ENCODE results near the gene L1CAM. TPM values are rescaled to one million over a fixed set of nuclear protein-coding genes. Genes with fewer than 3 reads are reported as not detected.

The L1CAM gene
- total RNA-seq, 1 experiment from 2014 or later = 7.9 TPM

DNA sequence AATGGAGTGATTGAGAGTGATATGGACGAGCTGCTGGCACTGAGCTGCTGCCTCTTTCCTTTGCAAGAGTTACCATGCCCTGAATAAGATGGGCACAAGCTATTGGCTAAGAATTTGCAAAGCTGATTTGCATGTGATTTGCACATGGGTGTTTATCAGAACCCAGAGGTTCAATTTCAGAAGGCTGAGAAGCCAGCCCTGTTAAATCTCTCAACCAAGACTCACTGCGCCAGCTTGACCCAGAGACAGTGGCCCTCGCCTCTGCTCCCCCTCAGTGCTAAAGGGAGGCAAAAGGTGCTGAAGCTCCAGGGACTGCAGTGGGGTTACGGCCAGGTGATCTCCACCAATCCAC lies 39.4 kb upstream of the L1CAM start:
- DNase-seq (ENCODE audit: low spot score) = no peak

DNA sequence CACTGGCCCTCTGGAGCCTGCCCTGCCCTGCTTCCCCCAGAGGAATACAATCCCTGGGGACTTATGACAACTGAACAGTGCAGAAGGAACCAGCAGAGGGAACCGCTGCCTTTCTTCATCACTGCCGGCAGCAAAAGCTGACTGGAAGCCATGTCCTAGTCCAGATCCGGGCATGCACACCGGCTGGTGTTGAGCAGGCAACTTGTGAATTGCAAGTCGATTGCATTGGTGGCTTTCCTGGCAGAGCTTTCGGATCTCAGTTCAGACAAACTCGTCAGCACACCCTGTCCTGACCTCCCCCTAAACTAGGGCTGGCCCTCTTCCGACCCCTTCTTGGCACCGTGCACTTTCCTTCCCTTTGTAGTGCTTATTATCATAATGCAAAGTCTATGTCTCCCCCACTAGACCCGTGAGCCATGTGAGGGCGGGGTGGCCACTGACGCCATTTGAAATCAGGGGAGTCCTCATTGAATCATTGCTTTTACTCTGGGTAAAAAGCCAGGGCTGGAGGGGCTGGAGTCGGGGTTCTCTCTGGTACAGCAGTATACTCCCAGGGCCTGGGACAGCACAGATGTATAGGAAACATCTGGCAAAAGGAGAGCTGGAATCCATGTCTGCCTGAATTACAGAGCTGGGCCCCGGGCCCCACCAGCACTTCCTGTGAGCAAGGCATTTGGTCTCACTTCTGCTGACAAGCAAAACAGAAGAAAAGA lies 38.3 kb upstream of the L1CAM start:
- peak; percentile 28 for DNase-seq (ENCODE audit: low spot score)

DNA sequence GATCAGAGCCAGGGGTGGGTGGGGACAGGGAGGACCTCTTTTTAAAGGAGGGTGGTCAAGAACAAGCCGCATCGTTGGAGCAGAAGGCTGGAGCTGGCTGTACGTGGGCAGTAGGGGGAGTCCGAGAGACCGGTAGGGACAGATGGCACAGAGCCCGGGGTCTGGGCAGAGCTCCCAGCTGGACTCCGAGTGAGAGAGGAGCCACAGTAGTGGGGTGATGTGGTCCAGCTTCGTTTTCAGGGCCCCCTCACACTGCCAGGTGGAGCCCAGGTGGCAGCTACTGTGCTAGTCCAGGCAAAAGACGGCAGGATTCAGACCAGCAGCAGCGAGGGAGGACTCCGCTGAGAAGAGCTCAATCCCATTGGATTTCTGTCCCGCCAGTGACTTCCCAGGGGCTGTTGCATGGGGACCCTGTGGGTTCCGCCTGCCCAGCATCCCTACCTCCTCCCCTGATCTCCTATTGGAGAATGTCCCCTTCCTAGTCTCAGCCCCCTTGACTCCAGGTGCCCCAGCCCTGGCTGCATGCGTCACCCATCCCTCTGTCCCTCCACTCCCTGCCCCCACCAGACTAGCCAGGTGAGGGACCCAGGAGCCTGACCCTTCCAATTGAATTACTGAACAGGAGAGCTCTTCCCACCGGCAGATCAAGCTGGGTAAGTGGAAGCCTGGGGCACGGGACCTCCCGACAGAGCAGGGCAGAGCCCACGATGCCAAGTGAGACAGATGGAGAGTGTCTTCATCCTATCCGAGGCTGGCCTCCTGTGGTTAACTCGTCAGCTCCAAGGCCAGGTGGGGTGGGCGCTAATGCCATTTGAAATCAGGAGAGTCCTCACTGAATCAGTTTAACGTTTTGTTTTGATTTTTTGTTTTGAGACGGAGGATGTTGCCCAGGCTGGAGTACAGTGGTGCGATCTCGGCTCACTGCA lies 37.2 kb upstream of the L1CAM start:
- DNase-seq (ENCODE audit: low spot score) = peak; percentile 53

DNA sequence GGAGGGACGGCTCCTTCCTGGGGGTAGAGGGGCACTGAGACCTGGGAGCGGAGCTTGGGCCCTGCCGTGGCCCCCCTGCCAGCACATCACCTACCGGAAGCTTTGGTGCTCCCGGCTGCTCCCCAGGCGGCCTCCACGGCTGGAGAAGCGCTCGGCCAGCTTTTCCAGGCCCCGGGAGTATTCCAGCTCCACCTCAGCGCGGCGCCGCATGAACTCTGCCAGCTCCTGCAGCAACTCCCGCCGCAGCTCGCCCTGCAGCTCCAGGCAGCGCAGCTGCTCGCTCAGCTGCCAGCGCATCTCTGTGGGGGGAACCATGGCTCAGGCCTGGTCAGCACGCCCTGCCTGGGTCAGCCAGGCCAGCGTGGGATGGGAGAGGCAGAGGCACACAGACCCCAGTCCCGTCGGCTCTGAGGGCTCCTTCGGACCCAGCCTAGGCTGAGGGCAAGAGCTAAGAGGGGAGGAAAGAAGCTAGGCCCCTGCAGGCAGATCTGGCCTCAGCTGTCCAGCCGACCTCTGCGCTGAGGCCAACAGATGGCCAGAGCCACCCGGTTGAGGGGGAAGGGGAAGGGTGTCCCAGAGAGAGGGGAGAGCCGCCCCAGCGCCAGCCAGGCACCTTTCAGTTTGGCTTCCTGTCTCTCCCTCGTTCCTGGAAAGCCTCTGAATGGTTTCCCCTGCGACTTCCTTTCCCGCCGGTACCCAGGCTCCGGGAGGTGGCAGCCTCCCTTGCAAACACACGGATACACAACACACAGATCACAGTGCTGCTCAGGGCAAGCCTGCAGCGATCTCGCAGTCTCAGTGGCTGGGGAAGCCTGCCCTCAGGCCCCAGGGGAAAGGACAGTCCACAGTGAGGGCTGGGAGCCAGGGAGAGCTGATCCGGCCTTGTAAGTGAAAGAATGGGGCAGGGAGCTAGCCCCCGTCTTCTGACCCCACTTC lies 35.8 kb upstream of the L1CAM start:
- no peak for DNase-seq (ENCODE audit: low spot score)

DNA sequence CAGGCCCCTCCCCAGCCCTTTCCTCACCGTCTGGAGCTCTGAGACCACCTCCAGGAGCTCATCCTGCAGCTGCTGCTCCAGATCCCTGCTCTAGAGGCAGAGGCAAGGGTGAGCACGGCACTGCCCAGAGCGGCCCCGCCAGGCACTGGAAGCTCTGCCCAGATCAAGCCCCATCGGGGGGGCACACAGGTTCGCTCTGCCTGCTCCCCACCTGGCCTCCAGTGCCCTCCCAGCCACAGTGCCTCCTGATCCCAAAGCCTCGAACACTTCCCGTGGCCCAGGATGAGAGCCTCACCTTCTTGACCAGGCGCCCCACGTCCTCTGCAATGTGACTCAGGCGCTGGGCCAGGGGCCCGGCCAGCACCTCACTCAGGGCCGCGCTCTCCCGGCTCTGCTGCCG lies 35.1 kb upstream of the L1CAM start:
- no peak for DNase-seq (ENCODE audit: low spot score)

DNA sequence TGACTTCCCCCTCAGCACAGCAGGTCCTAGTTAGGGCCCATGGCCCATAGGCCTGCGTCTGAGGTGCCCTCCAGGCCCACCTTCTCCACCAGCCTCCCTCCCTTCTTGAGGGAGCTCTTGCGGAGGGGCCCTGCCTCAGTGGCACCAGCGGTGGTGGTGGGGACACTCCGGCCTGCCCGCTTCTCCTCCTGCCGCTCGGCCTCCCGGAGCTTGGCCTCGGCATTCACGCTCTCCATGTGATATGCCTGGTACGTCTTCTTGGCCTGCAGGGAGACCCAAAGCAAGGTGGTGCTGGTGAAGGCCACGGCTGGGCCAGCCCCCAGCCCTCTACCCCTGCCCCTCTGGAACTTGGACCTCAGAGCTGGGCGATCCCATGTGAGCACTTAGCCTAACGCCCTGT lies 34.6 kb upstream of the L1CAM start:
- no peak for DNase-seq (ENCODE audit: low spot score)

DNA sequence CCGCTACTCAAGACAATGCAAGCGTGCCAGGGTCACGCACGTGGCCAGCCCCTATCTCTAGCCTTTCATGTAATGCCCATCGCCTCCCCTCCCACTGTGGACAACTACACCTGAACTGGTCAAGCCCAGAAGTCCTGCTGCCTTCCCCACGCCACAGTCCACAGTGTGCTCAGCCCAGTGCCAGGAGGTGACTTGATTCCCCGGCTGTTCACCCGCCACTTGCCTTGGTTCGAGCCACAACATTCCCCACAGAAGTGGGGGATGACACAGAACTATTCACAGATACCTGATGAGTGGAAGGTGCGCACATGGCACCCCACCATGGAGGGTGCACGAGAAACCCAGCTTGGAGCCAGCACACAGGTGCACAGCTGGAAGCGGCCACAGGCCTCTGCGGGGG lies 33.3 kb upstream of the L1CAM start:
- DNase-seq (ENCODE audit: low spot score) = no peak

DNA sequence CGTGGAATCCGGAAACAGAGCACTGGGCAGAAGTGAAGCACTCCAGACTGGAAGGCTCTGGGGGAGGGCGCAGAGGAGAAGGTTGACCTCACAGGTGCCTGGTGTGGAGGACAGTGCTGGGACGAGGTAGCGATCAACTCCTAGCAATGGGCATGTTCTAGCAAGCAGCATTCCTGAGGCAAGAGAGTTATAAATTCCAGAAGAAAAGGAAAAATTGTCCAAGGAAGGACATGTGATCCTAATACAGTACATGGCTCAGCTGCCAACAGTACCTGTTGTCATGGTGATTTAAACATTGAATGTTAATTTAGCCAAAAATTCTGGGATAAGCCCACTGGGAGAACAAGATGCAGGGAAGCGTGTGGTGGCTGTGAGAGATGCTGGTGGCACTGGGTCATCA lies 31.9 kb upstream of the L1CAM start:
- no peak for DNase-seq (ENCODE audit: low spot score)

DNA sequence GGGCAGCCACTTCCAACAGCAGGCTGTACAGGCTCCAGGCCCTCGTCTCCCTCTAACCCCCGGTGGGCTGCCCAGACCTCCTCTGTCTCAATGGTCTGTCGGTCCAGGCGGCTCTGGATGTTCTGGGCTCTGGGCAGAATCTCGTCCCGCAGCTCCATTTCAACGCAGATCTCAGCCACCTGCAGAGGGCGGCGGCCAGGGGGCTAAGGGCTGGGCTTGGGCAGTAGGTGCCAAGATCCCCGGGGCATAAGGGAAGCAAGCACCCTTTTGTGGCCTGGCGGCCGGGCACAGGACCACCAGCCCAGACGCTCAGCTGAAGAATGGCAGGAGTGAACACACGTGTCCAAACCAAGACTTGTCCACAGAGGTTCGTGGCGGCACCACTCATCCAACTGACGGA lies 27.7 kb upstream of the L1CAM start:
- no peak for DNase-seq (ENCODE audit: low spot score)

DNA sequence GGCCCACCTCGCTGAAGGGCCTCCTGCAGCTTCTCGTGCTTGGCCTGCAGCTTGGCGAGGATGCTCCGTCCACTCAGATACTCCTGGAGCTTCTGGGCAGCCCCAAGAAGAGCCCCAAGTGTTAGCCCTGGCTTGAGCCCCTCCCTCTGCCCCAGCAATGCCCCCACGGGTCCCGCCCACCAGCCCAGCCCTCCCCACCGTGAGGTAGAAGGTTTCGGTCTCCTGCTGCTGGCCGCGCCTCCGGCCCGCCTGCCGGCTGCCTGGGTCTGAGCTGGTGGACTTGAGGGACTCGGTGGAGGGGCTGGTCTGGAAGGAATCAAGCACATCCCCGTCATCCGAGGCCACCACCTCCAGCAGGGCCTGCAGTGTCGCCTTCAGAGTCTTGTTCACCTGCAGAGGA lies 27.2 kb upstream of the L1CAM start:
- no peak for DNase-seq (ENCODE audit: low spot score)

DNA sequence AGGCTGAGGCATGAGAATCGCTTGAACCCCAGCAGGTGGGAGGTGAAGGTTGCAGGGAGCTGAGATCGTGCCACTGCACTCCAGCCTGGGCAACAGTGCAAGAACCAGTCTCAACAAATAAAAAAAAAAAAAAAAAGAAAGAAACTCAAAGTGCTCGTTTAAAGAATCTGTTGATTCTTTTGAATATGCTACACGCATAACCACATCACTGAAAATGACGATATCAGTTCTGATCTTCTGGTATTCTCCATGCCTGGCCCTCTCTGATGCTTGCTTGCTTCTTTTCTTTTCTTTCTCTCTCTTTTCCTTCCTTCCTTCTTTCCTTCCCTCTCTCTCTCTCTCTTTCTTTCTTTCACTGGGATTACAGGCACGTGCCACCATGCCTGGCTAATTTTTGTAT lies 25.8 kb upstream of the L1CAM start:
- DNase-seq (ENCODE audit: low spot score) = no peak

DNA sequence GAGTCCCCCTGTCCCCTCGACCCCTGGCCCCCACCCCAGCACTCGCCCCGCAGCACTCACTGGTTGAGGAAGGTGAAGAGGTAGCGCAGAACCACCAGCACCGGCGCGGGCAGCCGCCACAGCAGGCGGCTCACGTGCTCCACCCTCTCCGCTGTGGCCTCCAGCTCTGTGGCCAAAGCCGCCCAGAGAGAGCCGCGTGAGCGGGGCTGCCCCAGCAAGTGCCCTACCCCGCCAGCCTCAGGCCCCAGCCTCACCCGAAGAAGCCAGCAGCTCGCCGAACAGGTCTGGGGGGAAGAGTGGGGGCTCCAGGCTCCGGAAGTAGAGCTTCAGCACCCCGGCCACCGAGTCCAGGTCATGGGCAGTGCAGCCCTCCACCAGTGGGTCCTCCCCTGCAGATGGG lies 24.5 kb upstream of the L1CAM start:
- DNase-seq (ENCODE audit: low spot score) = no peak

DNA sequence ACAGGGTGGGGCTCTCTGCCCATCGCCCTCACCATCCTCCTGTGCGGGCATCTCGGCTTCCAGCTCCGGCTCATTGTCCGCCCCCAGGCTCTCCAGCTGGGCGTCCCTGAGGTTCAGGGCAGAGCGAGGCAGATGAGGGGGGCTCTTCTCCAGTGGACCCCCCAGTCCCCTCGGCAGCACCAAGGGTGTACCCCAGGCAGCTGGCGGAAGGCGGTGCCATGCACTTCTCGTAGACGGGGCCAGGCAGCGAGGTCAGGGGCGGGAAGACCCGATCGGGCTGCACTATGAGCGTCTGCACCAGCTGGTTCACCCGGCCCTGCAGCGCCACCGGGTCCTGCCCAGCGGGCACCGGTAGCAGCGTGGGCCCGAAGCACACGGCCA lies 24.0 kb upstream of the L1CAM start:
- no peak for DNase-seq (ENCODE audit: low spot score)

DNA sequence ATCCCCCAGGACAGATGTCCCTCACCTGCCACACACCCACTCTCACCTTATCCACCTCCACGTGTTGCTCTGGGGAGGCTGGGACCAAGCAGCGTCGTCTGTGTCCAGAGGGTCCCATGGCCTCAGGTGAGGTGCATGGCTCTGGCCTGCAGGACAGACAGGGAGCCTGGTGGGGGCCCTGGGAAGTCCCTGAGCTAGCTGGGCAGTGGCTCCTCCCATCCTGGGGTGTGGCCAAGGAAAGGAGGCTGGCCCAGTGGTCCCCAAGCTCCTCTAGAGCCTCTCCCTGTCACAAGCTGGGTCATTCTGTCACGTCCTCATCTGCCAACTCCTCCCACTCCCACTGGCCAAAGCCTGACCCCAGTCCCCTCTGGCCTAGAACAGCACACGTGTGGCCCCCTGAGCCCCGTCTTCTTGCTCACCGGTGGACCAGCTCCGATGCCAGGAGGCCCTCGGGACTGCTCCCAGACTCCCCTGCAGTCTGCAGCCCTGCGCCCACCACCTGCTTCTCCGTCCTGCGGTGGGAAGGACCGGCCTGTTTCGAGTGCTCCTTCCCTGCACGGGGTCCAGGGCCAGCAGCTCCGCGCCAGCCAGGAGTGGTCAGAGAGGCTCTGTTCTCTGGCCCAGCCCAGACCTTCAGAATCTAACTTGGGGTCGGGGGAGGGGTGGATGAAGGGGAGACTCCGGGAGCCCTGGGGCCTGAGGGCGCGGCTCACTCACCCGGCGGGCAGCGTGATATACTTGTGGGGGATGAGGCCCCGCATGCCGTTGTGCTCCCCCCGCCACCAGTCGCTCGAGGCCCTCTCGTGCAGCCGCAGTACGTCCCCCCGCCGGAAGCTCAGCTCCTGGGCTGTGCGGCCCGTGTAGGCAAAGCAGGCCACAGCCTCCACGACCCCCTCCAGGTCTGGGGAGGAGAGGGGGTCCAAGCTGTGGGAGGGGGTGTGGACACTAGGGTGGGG lies 23.3 kb upstream of the L1CAM start:
- no peak for DNase-seq (ENCODE audit: low spot score)

DNA sequence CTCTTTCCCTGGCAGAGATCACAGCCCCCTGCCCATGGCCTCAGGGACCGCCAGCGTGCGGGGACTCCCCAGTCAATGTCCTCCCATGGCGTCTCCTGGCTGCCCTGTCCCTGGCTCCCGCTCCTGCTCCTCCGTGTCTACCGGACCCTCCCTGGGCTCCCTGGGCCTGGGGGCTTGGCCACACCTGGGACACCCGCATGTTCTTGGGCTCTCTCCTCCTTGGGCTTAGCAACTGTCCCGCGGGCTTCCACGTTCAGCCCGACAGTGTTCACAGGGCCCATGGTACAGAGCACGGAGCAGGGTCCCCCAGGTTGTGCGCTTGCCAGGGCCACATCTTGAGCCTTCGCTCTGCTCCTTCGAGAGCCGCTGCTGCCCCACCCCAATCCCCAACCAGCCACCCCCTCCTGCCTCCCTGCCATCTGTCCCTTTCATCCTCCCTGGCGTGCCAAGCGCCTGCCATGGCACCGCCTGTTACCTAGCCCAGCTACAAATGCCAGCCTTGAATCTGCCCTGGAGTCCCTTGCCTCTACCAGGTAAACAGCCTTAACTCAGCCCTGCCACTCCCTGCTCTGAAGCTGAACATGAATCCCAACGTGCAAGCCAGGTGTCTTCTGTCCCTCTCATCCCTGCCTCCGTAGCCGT lies 22.4 kb upstream of the L1CAM start:
- DNase-seq (ENCODE audit: low spot score) = no peak

DNA sequence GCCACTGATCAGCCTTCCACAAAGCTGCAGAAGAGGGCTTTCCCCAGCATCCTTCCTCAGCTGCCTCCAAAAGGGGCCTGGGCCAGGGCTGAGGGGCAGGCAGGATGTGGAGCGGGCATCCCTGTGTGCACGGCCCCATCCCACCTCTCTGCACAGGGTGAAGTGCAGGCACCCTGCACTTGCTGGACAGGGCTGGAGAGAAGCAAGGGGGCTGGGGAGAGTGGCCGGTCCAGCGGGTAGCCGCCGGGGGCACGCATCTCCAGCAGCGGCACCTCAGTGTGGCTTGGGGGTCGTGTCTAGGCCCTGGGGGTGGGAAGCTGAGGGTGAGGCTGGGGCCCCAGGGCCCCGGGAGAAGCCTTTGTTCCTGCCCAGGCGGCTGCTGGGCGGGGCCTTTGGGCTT lies 21.5 kb upstream of the L1CAM start:
- DNase-seq (ENCODE audit: low spot score) = no peak

DNA sequence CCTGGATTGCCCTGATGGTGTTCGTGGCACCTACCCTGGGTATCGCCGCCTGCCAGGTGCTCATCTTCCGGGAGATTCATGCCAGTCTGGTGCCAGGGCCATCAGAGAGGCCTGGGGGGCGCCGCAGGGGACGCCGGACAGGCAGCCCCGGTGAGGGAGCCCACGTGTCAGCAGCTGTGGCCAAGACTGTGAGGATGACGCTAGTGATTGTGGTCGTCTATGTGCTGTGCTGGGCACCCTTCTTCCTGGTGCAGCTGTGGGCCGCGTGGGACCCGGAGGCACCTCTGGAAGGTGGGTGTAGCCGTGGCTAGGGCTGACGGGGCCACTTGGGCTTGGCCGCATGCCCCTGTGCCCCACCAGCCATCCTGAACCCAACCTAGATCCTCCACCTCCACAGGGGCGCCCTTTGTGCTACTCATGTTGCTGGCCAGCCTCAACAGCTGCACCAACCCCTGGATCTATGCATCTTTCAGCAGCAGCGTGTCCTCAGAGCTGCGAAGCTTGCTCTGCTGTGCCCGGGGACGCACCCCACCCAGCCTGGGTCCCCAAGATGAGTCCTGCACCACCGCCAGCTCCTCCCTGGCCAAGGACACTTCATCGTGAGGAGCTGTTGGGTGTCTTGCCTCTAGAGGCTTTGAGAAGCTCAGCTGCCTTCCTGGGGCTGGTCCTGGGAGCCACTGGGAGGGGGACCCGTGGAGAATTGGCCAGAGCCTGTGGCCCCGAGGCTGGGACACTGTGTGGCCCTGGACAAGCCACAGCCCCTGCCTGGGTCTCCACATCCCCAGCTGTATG lies 20.3 kb upstream of the L1CAM start:
- DNase-seq (ENCODE audit: low spot score) = no peak

DNA sequence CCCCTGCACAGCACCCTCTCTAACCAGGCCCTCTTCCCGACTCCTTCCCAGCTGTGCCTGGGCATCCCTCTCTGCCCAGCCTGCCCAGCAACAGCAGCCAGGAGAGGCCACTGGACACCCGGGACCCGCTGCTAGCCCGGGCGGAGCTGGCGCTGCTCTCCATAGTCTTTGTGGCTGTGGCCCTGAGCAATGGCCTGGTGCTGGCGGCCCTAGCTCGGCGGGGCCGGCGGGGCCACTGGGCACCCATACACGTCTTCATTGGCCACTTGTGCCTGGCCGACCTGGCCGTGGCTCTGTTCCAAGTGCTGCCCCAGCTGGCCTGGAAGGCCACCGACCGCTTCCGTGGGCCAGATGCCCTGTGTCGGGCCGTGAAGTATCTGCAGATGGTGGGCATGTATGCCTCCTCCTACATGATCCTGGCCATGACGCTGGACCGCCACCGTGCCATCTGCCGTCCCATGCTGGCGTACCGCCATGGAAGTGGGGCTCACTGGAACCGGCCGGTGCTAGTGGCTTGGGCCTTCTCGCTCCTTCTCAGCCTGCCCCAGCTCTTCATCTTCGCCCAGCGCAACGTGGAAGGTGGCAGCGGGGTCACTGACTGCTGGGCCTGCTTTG lies 19.6 kb upstream of the L1CAM start:
- DNase-seq (ENCODE audit: low spot score) = no peak
